Measurements from ENCODE around the gene SLIT1. TPM values are rescaled to one million over a fixed set of nuclear protein-coding genes. Genes with fewer than 3 reads are reported as not detected.

Gene SLIT1
- polyA plus RNA-seq, 1 donor from 2014 or later = 9.5 TPM

- no peaks in the 10 kb centered on the region for H4K20me1 ChIP-seq (ENCODE audit: insufficient read depth)
- H3K36me3 ChIP-seq (ENCODE audit: insufficient read depth, low read length) = no peaks in the 10 kb centered on the region
- H2AFZ ChIP-seq (ENCODE audit: low read depth, low read length) = no peak overlapping the region
- no peak overlapping the region for H3K27ac ChIP-seq (ENCODE audit: low read length)
- TF ChIP-seq RAD21 (conservative IDR thresholded peaks at IDR 0.05) = no peak
- TF ChIP-seq EP300 (conservative IDR thresholded peaks at IDR 0.05; ENCODE audit: poor library complexity, severe bottlenecking) = no peak
- TF ChIP-seq POLR2AphosphoS5 (IDR thresholded peaks at IDR 0.05) = no peak
- no peak for TF ChIP-seq REST (IDR thresholded peaks at IDR 0.05; ENCODE audit: borderline replicate concordance)
- TF ChIP-seq SMC3 (conservative IDR thresholded peaks at IDR 0.05; ENCODE audit: poor library complexity) = no peak
- TF ChIP-seq CTCF (IDR thresholded peaks at IDR 0.05; ENCODE audit: poor library complexity, severe bottlenecking) = no peak
- no peak for TF ChIP-seq MXI1 (conservative IDR thresholded peaks at IDR 0.05; ENCODE audit: poor library complexity, severe bottlenecking)
- no peak for TF ChIP-seq EZH2 (IDR thresholded peaks at IDR 0.05; ENCODE audit: borderline replicate concordance, insufficient read depth, low read length, poor library complexity, severe bottlenecking)
- TF ChIP-seq TAF1 (IDR thresholded peaks at IDR 0.05; ENCODE audit: low read depth) = no peak
- no peaks in the 10 kb centered on the region for H3K9me2 ChIP-seq (ENCODE audit: insufficient read depth, low read length)
- no peak overlapping the region for H3K4me2 ChIP-seq (ENCODE audit: low read length)
- no peaks in the 10 kb centered on the region for H3F3A ChIP-seq (ENCODE audit: insufficient read depth, low read length, poor library complexity, severe bottlenecking)
- no peak overlapping the region for H3K4me3 ChIP-seq (ENCODE audit: low read length)
- no peak overlapping the region for H3K9ac ChIP-seq (ENCODE audit: low read length)
- H3K9me3 ChIP-seq (ENCODE audit: low read length) = no peaks in the 10 kb centered on the region
- no peaks in the 10 kb centered on the region for H3K79me2 ChIP-seq (replicated peaks; ENCODE audit: insufficient read depth, low read length)
- H3K27me3 ChIP-seq (ENCODE audit: insufficient read depth, low read depth, low read length) = peaks cover 31% of the 10 kb centered on the region
Observed at GRCh38 chr10:97178074-97178473, 7.7 kb downstream of the SLIT1 start.

GRCh38 chr10:97176226-97176625, 9.5 kb downstream of the SLIT1 start:
- Histone ChIP-seq H3K27me3 (ENCODE audit: insufficient read depth, low read depth, low read length) (peaks cover 29% of the 10 kb centered on the region), H4K20me1 (ENCODE audit: insufficient read depth) (no peaks in the 10 kb centered on the region), H3K27ac (ENCODE audit: low read length) (no peak overlapping the region), H3K9ac (ENCODE audit: low read length) (no peak overlapping the region), H3K79me2 (replicated peaks; ENCODE audit: insufficient read depth, low read length) (no peaks in the 10 kb centered on the region), H3K9me3 (ENCODE audit: low read length) (no peaks in the 10 kb centered on the region), H3K4me3 (ENCODE audit: low read length) (no peak overlapping the region), H3K4me2 (ENCODE audit: low read length) (no peak overlapping the region), H2AFZ (ENCODE audit: low read depth, low read length) (no peak overlapping the region), H3K36me3 (ENCODE audit: insufficient read depth, low read length) (no peaks in the 10 kb centered on the region), H3F3A (ENCODE audit: insufficient read depth, low read length, poor library complexity, severe bottlenecking) (no peaks in the 10 kb centered on the region), H3K9me2 (ENCODE audit: insufficient read depth, low read length) (no peaks in the 10 kb centered on the region)
- no peak for TF ChIP-seq MXI1 (conservative IDR thresholded peaks at IDR 0.05; ENCODE audit: poor library complexity, severe bottlenecking)

- H3K27me3 ChIP-seq (ENCODE audit: insufficient read depth, low read depth, low read length) = peaks cover 29% of the 10 kb centered on the region
- no peaks in the 10 kb centered on the region for H3K36me3 ChIP-seq (ENCODE audit: insufficient read depth, low read length)
- H3K9me2 ChIP-seq (ENCODE audit: insufficient read depth, low read length) = no peaks in the 10 kb centered on the region
- no peak overlapping the region for H3K4me3 ChIP-seq (ENCODE audit: low read length)
- no peak for TF ChIP-seq EP300 (conservative IDR thresholded peaks at IDR 0.05; ENCODE audit: poor library complexity, severe bottlenecking)
- TF ChIP-seq RAD21 (conservative IDR thresholded peaks at IDR 0.05) = no peak
- TF ChIP-seq REST (IDR thresholded peaks at IDR 0.05; ENCODE audit: borderline replicate concordance) = no peak
- no peak overlapping the region for H3K27ac ChIP-seq (ENCODE audit: low read length)
- no peak overlapping the region for H3K4me2 ChIP-seq (ENCODE audit: low read length)
- H3K9ac ChIP-seq (ENCODE audit: low read length) = no peak overlapping the region
- no peaks in the 10 kb centered on the region for H3K9me3 ChIP-seq (ENCODE audit: low read length)
- H2AFZ ChIP-seq (ENCODE audit: low read depth, low read length) = no peak overlapping the region
- H3F3A ChIP-seq (ENCODE audit: insufficient read depth, low read length, poor library complexity, severe bottlenecking) = no peaks in the 10 kb centered on the region
- H4K20me1 ChIP-seq (ENCODE audit: insufficient read depth) = no peaks in the 10 kb centered on the region
- H3K79me2 ChIP-seq (replicated peaks; ENCODE audit: insufficient read depth, low read length) = no peaks in the 10 kb centered on the region
Observed at GRCh38 chr10:97175586-97175985, 10.2 kb downstream of the SLIT1 start.

Data from neural cell (in vitro differentiated cells).